HEK293T (cell line): ENCODE measurements around the gene OTX1.

ENCODE experiments used
- CTCF ChIA-PET: fragments of 350-600 bp; formaldehyde crosslinking; extraction: SDS; loops from one replicate; lab custom pipeline; 2021; ENCODE audit warnings: antibody characterized with exemption, inconsistent platforms; lab: Yijun Ruan, JAX
- POLR2A ChIA-PET: fragments of 350-600 bp; formaldehyde crosslinking; extraction: SDS; loops from one replicate; lab custom pipeline; 2020; ENCODE audit warnings: antibody characterized with exemption, inconsistent platforms; lab: Yijun Ruan, JAX
- DNase-seq: peaks from one replicate; pipeline ENCODE4 v3.0.0; 2012; ENCODE audit warnings: mixed read lengths; ENCODE audit errors: extremely low spot score
- ARNT ChIP-seq: fragments of 450-650 bp; IDR thresholded peaks from 2 replicates; pipeline ENCODE4 v1.6.1; 2017; ENCODE audit warnings: mild to moderate bottlenecking
- BHLHE40 ChIP-seq: fragments of 450-650 bp; IDR thresholded peaks from 2 replicates; pipeline ENCODE4 v1.6.1; 2016; ENCODE audit warnings: mild to moderate bottlenecking, moderate library complexity, borderline replicate concordance
- CTBP1 ChIP-seq: fragments of 450-650 bp; IDR thresholded peaks from 2 replicates; pipeline ENCODE4 v1.6.1; 2016; ENCODE audit warnings: borderline replicate concordance
- ELF4 ChIP-seq: fragments of 450-650 bp; IDR thresholded peaks from 2 replicates; pipeline ENCODE4 v1.6.1; 2017; ENCODE audit warnings: antibody characterized with exemption
- FOXA1 ChIP-seq: fragments of 450-650 bp; IDR thresholded peaks from 2 replicates; pipeline ENCODE4 v1.6.1; 2016; ENCODE audit warnings: mild to moderate bottlenecking
- FOXK2 ChIP-seq: fragments of 450-650 bp; IDR thresholded peaks from 2 replicates; pipeline ENCODE4 v1.6.1; 2016; ENCODE audit warnings: mild to moderate bottlenecking
- FOXM1 ChIP-seq: fragments of 450-650 bp; IDR thresholded peaks from 2 replicates; pipeline ENCODE4 v1.6.1; 2017; ENCODE audit warnings: mild to moderate bottlenecking, borderline replicate concordance
- HDGF ChIP-seq: fragments of 450-650 bp; IDR thresholded peaks from 2 replicates; pipeline ENCODE4 v1.6.1; 2017; ENCODE audit warnings: antibody characterized with exemption, borderline replicate concordance
- L3MBTL2 ChIP-seq: fragments of 450-650 bp; conservative IDR thresholded peaks from 2 replicates; pipeline ENCODE4 v1.6.1; 2016; ENCODE audit warnings: mild to moderate bottlenecking
- LEF1 ChIP-seq: fragments of 450-650 bp; IDR thresholded peaks from 2 replicates; pipeline ENCODE4 v1.6.1; 2017; ENCODE audit warnings: mild to moderate bottlenecking, borderline replicate concordance
- NFRKB ChIP-seq: fragments of 450-650 bp; IDR thresholded peaks from 2 replicates; pipeline ENCODE4 v1.6.1; 2016; ENCODE audit warnings: mild to moderate bottlenecking, moderate library complexity
- PKNOX1 ChIP-seq: fragments of 450-650 bp; IDR thresholded peaks from 2 replicates; pipeline ENCODE4 v1.6.1; 2016
- SP1 ChIP-seq: fragments of 450-650 bp; IDR thresholded peaks from 2 replicates; pipeline ENCODE4 v1.6.1; 2017
- SUZ12 ChIP-seq: fragments of 450-650 bp; IDR thresholded peaks from 2 replicates; pipeline ENCODE4 v1.6.1; 2016; ENCODE audit warnings: mild to moderate bottlenecking
- TARDBP ChIP-seq: fragments of 450-650 bp; IDR thresholded peaks from 2 replicates; pipeline ENCODE4 v1.6.1; 2016
- ZNF384 ChIP-seq: fragments of 450-650 bp; IDR thresholded peaks from 2 replicates; pipeline ENCODE4 v1.6.1; 2016

Gene OTX1

GRCh38 chr2:63099032-63099431 is 48.4 kb downstream of the OTX1 start:
- DNase-seq = no peak
- CTCF ChIA-PET = no interaction called here
- POLR2A ChIA-PET = no interaction called here
- TF ChIP-seq SUZ12 (no peak), HDGF (no peak), TARDBP (no peak), FOXA1 (no peak), ELF4 (no peak), PKNOX1 (no peak), L3MBTL2 (no peak), BHLHE40 (no peak), LEF1 (no peak), ARNT (no peak), FOXM1 (no peak), FOXK2 (no peak), ZNF384 (no peak), SP1 (no peak)

GRCh38 chr2:63101954-63102353 is 51.3 kb downstream of the OTX1 start:
- ChIA-PET CTCF (no interaction called here), POLR2A (no interaction called here)
- TF ChIP-seq LEF1 (no peak), PKNOX1 (no peak), FOXA1 (no peak), FOXM1 (no peak), BHLHE40 (no peak), NFRKB (no peak), HDGF (no peak), SP1 (no peak), TARDBP (no peak), SUZ12 (no peak), ZNF384 (no peak), L3MBTL2 (no peak), CTBP1 (no peak), ELF4 (no peak)
- DNase-seq = no peak

- CTCF ChIA-PET = no interaction called here
- no peak for DNase-seq
- no peak for TF ChIP-seq FOXK2
- no peak for TF ChIP-seq ARNT
- no peak for TF ChIP-seq BHLHE40
- no peak for TF ChIP-seq NFRKB
- no peak for TF ChIP-seq SP1
- TF ChIP-seq FOXM1 = no peak
- TF ChIP-seq LEF1 = no peak
- no peak for TF ChIP-seq ELF4
- POLR2A ChIA-PET = no interaction called here
Measured at GRCh38 chr2:63104482-63104881, 53.9 kb downstream of the OTX1 start.
